Measurements from ENCODE around the gene SOST. TPM values are rescaled to one million over a fixed set of nuclear protein-coding genes. Genes with fewer than 3 reads are reported as not detected.

SOST gene
- total RNA-seq, 6 experiments from 2014 or later, result not detected

DNA sequence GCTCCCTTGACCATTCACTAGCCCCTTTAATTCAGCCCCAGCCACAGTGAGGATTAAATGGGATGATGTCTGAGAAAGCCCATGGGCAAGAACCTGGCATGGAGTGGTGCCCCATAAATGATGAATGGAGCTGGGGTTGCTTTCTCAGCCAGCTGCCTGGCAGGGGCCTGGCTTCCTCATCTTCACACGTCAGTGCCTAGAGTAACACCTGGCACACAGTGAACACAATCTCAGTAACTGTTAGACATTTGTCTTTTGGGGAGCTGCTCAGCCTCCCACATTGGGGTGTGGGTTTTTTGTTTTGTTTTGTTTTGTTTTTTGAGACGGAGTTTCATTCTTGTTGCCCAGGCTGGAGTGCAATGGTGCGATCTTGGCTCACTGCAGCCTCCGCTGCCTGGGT is 49.4 kb downstream of the SOST start:
- H3K4me1 Mint-ChIP-seq (ENCODE audit: low read depth), result peaks cover 14% of the 10 kb centered on the region
- no peak overlapping the region for H3K27ac Mint-ChIP-seq
- no peak for DNase-seq
- H3K4me3 Mint-ChIP-seq, result no peak overlapping the region
- H3K9me3 Mint-ChIP-seq, result 0 out of 2 replicates have a peak, but pooled peaks cover 4% of the 10 kb centered on the region
- H3K36me3 Mint-ChIP-seq (ENCODE audit: low read depth), result no peaks in the 10 kb centered on the region
- no peak for TF ChIP-seq CTCF (IDR thresholded peaks at IDR 0.05)
- H3K27me3 Mint-ChIP-seq (ENCODE audit: insufficient read depth), result peaks cover 20% of the 10 kb centered on the region

DNA sequence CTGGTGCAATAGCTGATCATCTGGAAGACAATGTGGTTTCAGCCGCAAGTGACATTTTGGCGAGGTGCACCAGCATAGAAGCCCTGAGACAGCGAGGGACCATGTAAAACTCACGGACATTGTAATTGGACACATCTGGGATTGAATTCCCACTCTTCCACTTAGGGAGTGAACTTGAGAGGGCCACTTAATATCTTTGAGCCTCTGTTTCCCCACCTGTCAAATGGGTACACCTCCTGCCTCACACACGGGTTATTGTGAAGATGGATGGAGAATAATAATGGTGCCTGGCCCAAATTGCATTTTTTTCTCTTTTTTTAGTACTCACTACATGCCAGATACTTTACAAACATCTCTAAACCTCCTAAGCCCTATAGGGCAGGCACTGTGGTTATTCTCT is 51.4 kb downstream of the SOST start:
- Mint-ChIP-seq H3K4me3 (no peak overlapping the region), H3K27me3 (ENCODE audit: insufficient read depth) (peaks cover 25% of the 10 kb centered on the region)
- TF ChIP-seq CTCF (IDR thresholded peaks at IDR 0.05), result no peak

DNA sequence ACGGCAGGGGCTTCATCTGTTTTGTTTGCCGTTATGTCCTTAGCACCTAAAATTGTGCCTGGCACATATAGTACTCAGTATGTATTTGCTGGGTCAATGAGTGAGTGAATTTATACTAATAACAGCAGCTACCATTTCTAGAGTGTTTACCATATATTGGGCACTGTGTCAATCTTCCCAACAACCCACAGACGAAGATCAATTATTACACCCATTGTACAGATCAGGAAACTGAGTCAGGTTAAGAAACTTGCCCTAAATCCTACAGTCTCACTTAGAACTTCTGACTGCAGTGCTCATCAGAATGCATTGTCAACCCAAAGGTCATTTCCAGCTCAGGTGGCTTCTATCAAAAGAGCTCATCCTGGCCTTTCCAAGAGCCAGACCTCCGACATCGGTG is 52.4 kb downstream of the SOST start:
- no peak overlapping the region for H3K27ac Mint-ChIP-seq
- no peak overlapping the region for H3K4me3 Mint-ChIP-seq
- H3K4me1 Mint-ChIP-seq (ENCODE audit: low read depth), result peaks cover 9% of the 10 kb centered on the region
- peaks cover 25% of the 10 kb centered on the region for H3K27me3 Mint-ChIP-seq (ENCODE audit: insufficient read depth)
- peaks cover 10% of the 10 kb centered on the region; the same call in 1 of the 2 replicates for H3K9me3 Mint-ChIP-seq
- no peak for DNase-seq
- H3K36me3 Mint-ChIP-seq (ENCODE audit: low read depth), result peaks cover 7% of the 10 kb centered on the region; the same call in 1 of the 2 replicates
- no peak for TF ChIP-seq CTCF (IDR thresholded peaks at IDR 0.05)

More for the DNA sequence above, 51.4 kb downstream of the SOST start:
- Mint-ChIP-seq H3K27ac (no peak overlapping the region), H3K4me1 (ENCODE audit: low read depth) (peaks cover 6% of the 10 kb centered on the region; the same call in 1 of the 2 replicates), H3K9me3 (peaks cover 10% of the 10 kb centered on the region; the same call in 1 of the 2 replicates), H3K36me3 (ENCODE audit: low read depth) (peaks cover 7% of the 10 kb centered on the region; the same call in 1 of the 2 replicates)
- no peak for DNase-seq

Other genes with a start within 250 kb of the SOST start
- 1 to 10 TPM; 4.7 to 6.9 (median 5.8) TPM for gene ETV4, start 212.5 kb downstream of the SOST start, total RNA-seq (2021; fragmentation: NEBNext Ultra II Directional; extraction: Animal tissue kit (Norgen Biotek cat#: 25700))
- not detected for gene MEOX1, start 96.9 kb downstream of the SOST start, total RNA-seq (2021; fragmentation: NEBNext Ultra II Directional; extraction: Animal tissue kit (Norgen Biotek cat#: 25700))
- 10 to 100 TPM; 34.3 to 47.2 (median 38.3) TPM for gene DUSP3, start 20.2 kb upstream of the SOST start, total RNA-seq (2021; fragmentation: NEBNext Ultra II Directional; extraction: Animal tissue kit (Norgen Biotek cat#: 25700))
- not detected for gene CFAP97D1, start 21.6 kb upstream of the SOST start, total RNA-seq (2021; fragmentation: NEBNext Ultra II Directional; extraction: Animal tissue kit (Norgen Biotek cat#: 25700))
- gene MPP3, start 74.4 kb upstream of the SOST start, total RNA-seq (2021; fragmentation: NEBNext Ultra II Directional; extraction: Animal tissue kit (Norgen Biotek cat#: 25700)), result 1 to 10 TPM; 5.5 to 6.9 (median 5.9) TPM
- gene CD300LG, start 88.4 kb upstream of the SOST start, total RNA-seq (2021; fragmentation: NEBNext Ultra II Directional; extraction: Animal tissue kit (Norgen Biotek cat#: 25700)), result not detected
- gene MPP2, start 148.7 kb upstream of the SOST start, total RNA-seq (2021; fragmentation: NEBNext Ultra II Directional; extraction: Animal tissue kit (Norgen Biotek cat#: 25700)), result 1 to 10 TPM in 3 of 6 experiments, under 1 TPM in 3; 0.62 to 1.3 (median 1.0) TPM
- not detected for gene PPY, start 183.7 kb upstream of the SOST start, total RNA-seq (2021; fragmentation: NEBNext Ultra II Directional; extraction: Animal tissue kit (Norgen Biotek cat#: 25700))
- gene PYY, start 195.1 kb upstream of the SOST start, total RNA-seq (2021; fragmentation: NEBNext Ultra II Directional; extraction: Animal tissue kit (Norgen Biotek cat#: 25700)), result under 1 TPM in 1 of 6 experiments, not detected in 5; 0.43 TPM
- gene NAGS, start 245.8 kb upstream of the SOST start, total RNA-seq (2021; fragmentation: NEBNext Ultra II Directional; extraction: Animal tissue kit (Norgen Biotek cat#: 25700)), result 1 to 10 TPM in 3 of 6 experiments, under 1 TPM in 3; 0.63 to 1.1 (median 0.91) TPM